ENCODE results near the gene PLAAT4. TPM values are rescaled to one million over a fixed set of nuclear protein-coding genes. Genes with fewer than 3 reads are reported as not detected.

The PLAAT4 gene
- polyA plus RNA-seq, 2 of the 4 experiments (the other 2 are of a cell fraction), result 0.74 to 1.6 TPM

DNA sequence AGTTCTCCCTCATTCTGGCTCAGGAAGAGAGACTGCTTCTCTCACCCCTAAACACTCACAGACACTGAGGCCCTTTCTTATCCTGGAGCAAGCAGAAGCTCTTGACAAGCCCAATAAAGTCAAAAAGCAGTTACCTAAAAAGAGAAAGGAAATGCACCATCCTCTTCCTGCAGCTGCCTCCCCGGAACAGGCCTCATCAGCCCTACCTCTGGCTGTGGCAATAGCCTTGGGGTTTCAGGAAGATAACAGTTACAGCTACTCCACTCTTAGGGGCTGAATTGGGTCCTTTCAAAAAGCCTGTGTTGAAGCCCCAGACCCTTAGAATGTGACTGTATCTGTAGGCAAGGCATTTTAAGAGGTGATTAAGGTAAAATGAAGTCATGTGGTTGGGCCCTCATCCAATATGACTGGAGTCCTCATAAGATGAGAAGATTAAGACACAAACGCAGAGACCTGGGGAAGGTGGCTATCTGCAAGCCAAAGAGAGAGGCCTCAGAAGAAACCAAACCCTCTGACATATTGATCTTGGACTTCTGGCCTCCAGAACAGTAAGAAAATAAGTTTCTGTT, 34.3 kb upstream of the PLAAT4 start:
- no peak overlapping the region for H3K4me3 ChIP-seq
- WGBS (ENCODE audit: missing lambda C conversion rate), result 87% methylated on average over 2 of the region's 2 CpGs
- FAIRE-seq (no peak), ATAC-seq (no peak), DNase-seq (ENCODE audit: low read depth in 1 of 2, low spot score in 1 of 2) (no peak)
- no peak overlapping the region for H3K27ac ChIP-seq
- CTCF ChIA-PET, result no interaction called here
- H3K9me3 ChIP-seq, result peaks cover 23% of the 10 kb centered on the region
- TF ChIP-seq JUN (IDR thresholded peaks at IDR 0.05) (no peak), BCL3 (IDR thresholded peaks at IDR 0.05) (no peak), TFCP2L1 (CRISPR knock-in tag; IDR thresholded peaks at IDR 0.05) (no peak), HEYL (CRISPR knock-in tag; IDR thresholded peaks at IDR 0.05) (no peak), NFE2L2 (conservative IDR thresholded peaks at IDR 0.05; ENCODE audit: low read length) (no peak)
- POLR2A ChIA-PET, result no interaction called here
- 0 out of 3 replicates have a peak, but pooled peaks cover 5% of the 10 kb centered on the region for H3K4me1 ChIP-seq
- H3K4me2 ChIP-seq, result no peak overlapping the region

DNA sequence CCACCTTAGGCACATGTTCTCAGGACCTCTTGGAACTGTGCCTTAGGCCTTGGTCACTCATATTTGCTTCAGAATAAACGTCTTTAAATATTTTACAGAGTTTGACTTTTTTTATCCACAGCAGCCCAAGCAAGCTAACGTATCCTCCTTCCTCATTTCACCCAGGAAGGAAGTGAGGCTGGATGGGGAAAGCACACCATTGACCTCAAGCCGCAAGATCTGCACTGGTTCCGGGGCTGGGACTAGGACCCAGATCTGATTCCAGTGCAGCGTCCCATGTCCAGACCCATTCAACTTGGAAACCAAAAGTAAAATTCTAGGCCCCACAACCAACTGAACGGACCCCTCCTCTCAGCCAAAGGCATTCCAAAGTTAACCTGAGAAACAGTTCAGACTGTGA, 33.1 kb upstream of the PLAAT4 start:
- no peak for FAIRE-seq
- H3K9me3 ChIP-seq, result peaks cover 22% of the 10 kb centered on the region
- H3K4me3 ChIP-seq, result no peak overlapping the region
- CTCF ChIA-PET, result interaction anchor here (0.6 kb wide), 1 partner anchor 63 kb away, joined by 3 read pairs; no protein-coding TSS in a partner anchor
- H3K4me1 ChIP-seq, result 0 out of 3 replicates have a peak, but pooled peaks cover 5% of the 10 kb centered on the region
- no peak for DNase-seq (ENCODE audit: low read depth in 1 of 2, low spot score in 1 of 2)
- POLR2A ChIA-PET, result no interaction called here
- no peak for ATAC-seq
- H3K27ac ChIP-seq, result no peak overlapping the region
- TF ChIP-seq RFX5 (IDR thresholded peaks at IDR 0.05) (no peak), HOXB13 (CRISPR knock-in tag; IDR thresholded peaks at IDR 0.05; ENCODE audit: low read depth) (no peak), RARB (CRISPR knock-in tag; IDR thresholded peaks at IDR 0.05) (no peak), ZFP36 (IDR thresholded peaks at IDR 0.05; ENCODE audit: borderline replicate concordance, partially characterized antibody) (no peak), HEYL (CRISPR knock-in tag; IDR thresholded peaks at IDR 0.05) (no peak), MAFK (IDR thresholded peaks at IDR 0.05; ENCODE audit: partially characterized antibody) (no peak), KDM5A (IDR thresholded peaks at IDR 0.05) (no peak)
- TF ChIP-seq, protein P1, sequence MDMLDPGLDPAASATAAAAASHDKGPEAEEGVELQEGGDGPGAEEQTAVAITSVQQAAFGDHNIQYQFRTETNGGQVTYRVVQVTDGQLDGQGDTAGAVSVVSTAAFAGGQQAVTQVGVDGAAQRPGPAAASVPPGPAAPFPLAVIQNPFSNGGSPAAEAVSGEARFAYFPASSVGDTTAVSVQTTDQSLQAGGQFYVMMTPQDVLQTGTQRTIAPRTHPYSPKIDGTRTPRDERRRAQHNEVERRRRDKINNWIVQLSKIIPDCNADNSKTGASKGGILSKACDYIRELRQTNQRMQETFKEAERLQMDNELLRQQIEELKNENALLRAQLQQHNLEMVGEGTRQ (IDR thresholded peaks at IDR 0.05), result no peak
- TF ChIP-seq, protein P2, sequence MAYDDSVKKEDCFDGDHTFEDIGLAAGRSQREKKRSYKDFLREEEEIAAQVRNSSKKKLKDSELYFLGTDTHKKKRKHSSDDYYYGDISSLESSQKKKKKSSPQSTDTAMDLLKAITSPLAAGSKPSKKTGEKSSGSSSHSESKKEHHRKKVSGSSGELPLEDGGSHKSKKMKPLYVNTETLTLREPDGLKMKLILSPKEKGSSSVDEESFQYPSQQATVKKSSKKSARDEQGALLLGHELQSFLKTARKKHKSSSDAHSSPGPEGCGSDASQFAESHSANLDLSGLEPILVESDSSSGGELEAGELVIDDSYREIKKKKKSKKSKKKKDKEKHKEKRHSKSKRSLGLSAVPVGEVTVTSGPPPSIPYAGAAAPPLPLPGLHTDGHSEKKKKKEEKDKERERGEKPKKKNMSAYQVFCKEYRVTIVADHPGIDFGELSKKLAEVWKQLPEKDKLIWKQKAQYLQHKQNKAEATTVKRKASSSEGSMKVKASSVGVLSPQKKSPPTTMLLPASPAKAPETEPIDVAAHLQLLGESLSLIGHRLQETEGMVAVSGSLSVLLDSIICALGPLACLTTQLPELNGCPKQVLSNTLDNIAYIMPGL (CRISPR knock-in tag; IDR thresholded peaks at IDR 0.05; ENCODE audit: borderline replicate concordance), result no peak
- no peak overlapping the region for H3K4me2 ChIP-seq
- WGBS (ENCODE audit: missing lambda C conversion rate), result 75% methylated on average over 6 of the region's 6 CpGs

- FAIRE-seq (no peak), DNase-seq (ENCODE audit: low read depth in 1 of 2, low spot score in 1 of 2) (no peak), ATAC-seq (no peak)
- Histone ChIP-seq H3K4me3 (no peak overlapping the region), H3K4me2 (no peak overlapping the region), H3K9me3 (peaks cover 17% of the 10 kb centered on the region), H3K27ac (no peak overlapping the region), H3K4me1 (0 out of 3 replicates have a peak, but pooled peaks cover 5% of the 10 kb centered on the region)
- WGBS (ENCODE audit: missing lambda C conversion rate), result 20% methylated on average over 1 of the region's 1 CpG
- TF ChIP-seq MAX (IDR thresholded peaks at IDR 0.05), result no peak
- no peak for TF ChIP-seq NPAS2 (CRISPR knock-in tag; IDR thresholded peaks at IDR 0.05; ENCODE audit: borderline replicate concordance)
- no peak for TF ChIP-seq FOSL2 (IDR thresholded peaks at IDR 0.05)
- TF ChIP-seq FOSL2 (CRISPR knock-in tag; IDR thresholded peaks at IDR 0.05), result no peak
- no peak for TF ChIP-seq FOXS1 (CRISPR knock-in tag; IDR thresholded peaks at IDR 0.05)
- no peak for TF ChIP-seq HDAC2 (IDR thresholded peaks at IDR 0.05)
- no peak for TF ChIP-seq EP300 (IDR thresholded peaks at IDR 0.05)
- TF ChIP-seq, protein P2 (CRISPR knock-in tag; IDR thresholded peaks at IDR 0.05; ENCODE audit: borderline replicate concordance), result no peak
- TF ChIP-seq, protein P3, sequence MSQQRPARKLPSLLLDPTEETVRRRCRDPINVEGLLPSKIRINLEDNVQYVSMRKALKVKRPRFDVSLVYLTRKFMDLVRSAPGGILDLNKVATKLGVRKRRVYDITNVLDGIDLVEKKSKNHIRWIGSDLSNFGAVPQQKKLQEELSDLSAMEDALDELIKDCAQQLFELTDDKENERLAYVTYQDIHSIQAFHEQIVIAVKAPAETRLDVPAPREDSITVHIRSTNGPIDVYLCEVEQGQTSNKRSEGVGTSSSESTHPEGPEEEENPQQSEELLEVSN (IDR thresholded peaks at IDR 0.05; ENCODE audit: borderline replicate concordance, low read depth), result no peak
- no peak for TF ChIP-seq RFX5 (IDR thresholded peaks at IDR 0.05)
- no peak for TF ChIP-seq TP53 (CRISPR knock-in tag; IDR thresholded peaks at IDR 0.05)
- POLR2A ChIA-PET, result no interaction called here
- CTCF ChIA-PET, result interaction anchor here (1.1 to 1.5 kb wide), 3 partner anchors 8 to 26 kb away, joined by 3 to 4 read pairs (median 3); no protein-coding TSS in a partner anchor
Observed at GRCh38 chr11:63504054-63504453, 32.6 kb upstream of the PLAAT4 start.
